K562 (cell line): ENCODE results near the gene LPCAT3. TPM values are rescaled to one million over a fixed set of nuclear protein-coding genes. Genes with fewer than 3 reads are reported as not detected.

Experiments used
- DNMT1 ChIP-seq: fragments of 450-650 bp; IDR thresholded peaks from 2 replicates; pipeline ENCODE4 v1.6.1; 2016; ENCODE audit warnings: antibody characterized with exemption, mild to moderate bottlenecking
- EWSR1 ChIP-seq: fragments of 450-650 bp; IDR thresholded peaks from 2 replicates; pipeline ENCODE4 v1.6.1; 2018; ENCODE audit warnings: borderline replicate concordance, mild to moderate bottlenecking, low read depth, moderate library complexity; ENCODE audit not compliant: partially characterized antibody
- HDAC2 ChIP-seq: fragments of 450-650 bp; IDR thresholded peaks from 2 replicates; pipeline ENCODE4 v1.6.1; 2016; ENCODE audit warnings: mild to moderate bottlenecking
- KAT7 ChIP-seq: sonication (generic); formaldehyde crosslinking; IDR thresholded peaks from 2 replicates; pipeline ENCODE4 v1.8.0; 2022; ENCODE audit warnings: missing genetic modification reagents, mild to moderate bottlenecking, borderline replicate concordance
- NR2F6 ChIP-seq: fragments of 450-650 bp; formaldehyde crosslinking; IDR thresholded peaks from 2 replicates; pipeline ENCODE4 v1.4.0; 2020; ENCODE audit warnings: mild to moderate bottlenecking
- RBM14 ChIP-seq: fragments of 200-400 bp; formaldehyde crosslinking; IDR thresholded peaks from 2 replicates; pipeline ENCODE4 v1.6.1; 2018; ENCODE audit warnings: low read depth, mild to moderate bottlenecking, low read length, moderate library complexity, borderline replicate concordance; ENCODE audit not compliant: insufficient read depth
- SP1 ChIP-seq: sonication (generic); formaldehyde crosslinking; IDR thresholded peaks from 2 replicates; pipeline ENCODE4 v1.8.1; 2022; ENCODE audit warnings: mild to moderate bottlenecking, missing genetic modification reagents
- SRSF9 ChIP-seq: fragments of 200-400 bp; formaldehyde crosslinking; IDR thresholded peaks from 2 replicates; pipeline ENCODE4 v1.6.1; 2017; ENCODE audit warnings: low read depth, low read length, borderline replicate concordance
- YY1 ChIP-seq, 3 experiments: IDR thresholded peaks; 2 replicates each; pipeline ENCODE4 v1.6.1; 2011; ENCODE audit warnings: low read length in 2 of 3, mild to moderate bottlenecking in 2 of 3, moderate library complexity in 2 of 3, borderline replicate concordance in 1 of 3, control low read depth in 1 of 3, low read depth in 1 of 3; ENCODE audit not compliant: insufficient read depth in 3 of 3, insufficient replicate concordance in 2 of 3, control insufficient read depth in 1 of 3, insufficient read length in 1 of 3; ENCODE audit errors: extremely low read depth in 1 of 3
- ZNF146 ChIP-seq: IDR thresholded peaks from one replicate; pipeline ENCODE4 v1.6.1; 2018; ENCODE audit warnings: missing compliant biosample characterization; ENCODE audit not compliant: unreplicated experiment
- ZNF239 ChIP-seq: fragments of 250-450 bp; sonication (Bioruptor Pico); IDR thresholded peaks from 2 replicates; pipeline ENCODE4 v1.4.0; 2020; ENCODE audit warnings: mild to moderate bottlenecking
- ZNF41 ChIP-seq: fragments of 250-450 bp; sonication (Bioruptor Pico); conservative IDR thresholded peaks from 2 replicates; pipeline ENCODE4 v1.4.0; 2020; ENCODE audit warnings: mild to moderate bottlenecking
- polyA plus RNA-seq, 8 experiments: library from polyadenylated mRNA; depleted of rRNA in 4 of 8; stranded (reverse) in 5 of 8; unstranded in 3 of 8; fragments of >200 nt; fragmentation: Nextera tagmentation in 2 of 8; fragmentation: Illumina TruSeq in 1 of 8; extraction: Ambion mirVana in 2 of 8; extraction: Trizol in 1 of 8; gene quantifications; 2 replicates each; pipeline versions ENCODE4 v1.2.1 to v1.2.3, GENCODE V29; 2011 to 2014; ENCODE audit warnings: inconsistent platforms in 1 of 8, missing spikeins in 1 of 8
- total RNA-seq, 7 experiments: library from RNA; depleted of rRNA in 6 of 7; stranded (reverse); fragments of >200 nt in 6 of 7; fragmentation: Illumina TruSeq in 2 of 7; extraction: Trizol in 2 of 7; gene quantifications; 2 replicates each; pipeline versions ENCODE4 v1.2.1 to v1.2.3, GENCODE V29; 2011 to 2021; ENCODE audit warnings: low replicate concordance in 1 of 7
- TF ChIP-seq, protein P1 (sequence below): fragments of 450-650 bp; IDR thresholded peaks from 2 replicates; pipeline ENCODE4 v1.6.1; 2018; ENCODE audit warnings: mild to moderate bottlenecking, low read depth; ENCODE audit not compliant: partially characterized antibody
- TF ChIP-seq, protein P2 (sequence below): fragments of 450-650 bp; formaldehyde crosslinking; IDR thresholded peaks from 2 replicates; pipeline ENCODE4 v1.4.0; 2022; ENCODE audit warnings: mild to moderate bottlenecking, moderate library complexity
- TF ChIP-seq, protein P3 (sequence below), 2 experiments: fragments of 450-650 bp in 1 of 2; IDR thresholded peaks; 2 replicates each; pipeline ENCODE4 v1.6.1; 2011 to 2017; ENCODE audit warnings: low read depth in 2 of 2, antibody characterized with exemption in 1 of 2, borderline replicate concordance in 1 of 2, low read length in 1 of 2, mild to moderate bottlenecking in 1 of 2, mixed read lengths in 1 of 2; ENCODE audit not compliant: control insufficient read depth in 1 of 2
- TF ChIP-seq, protein P4 (sequence below): sonication (generic); formaldehyde crosslinking; IDR thresholded peaks from 2 replicates; pipeline ENCODE4 v1.8.0; 2022; ENCODE audit warnings: mild to moderate bottlenecking, missing genetic modification reagents

Gene LPCAT3
- total and polyA plus RNA-seq, 9 of the 15 experiments (the other 6 are each of a cell fraction or from before 2014, with no cell fraction given), result 4.9 to 52.5 (median 25.3) TPM

DNA sequence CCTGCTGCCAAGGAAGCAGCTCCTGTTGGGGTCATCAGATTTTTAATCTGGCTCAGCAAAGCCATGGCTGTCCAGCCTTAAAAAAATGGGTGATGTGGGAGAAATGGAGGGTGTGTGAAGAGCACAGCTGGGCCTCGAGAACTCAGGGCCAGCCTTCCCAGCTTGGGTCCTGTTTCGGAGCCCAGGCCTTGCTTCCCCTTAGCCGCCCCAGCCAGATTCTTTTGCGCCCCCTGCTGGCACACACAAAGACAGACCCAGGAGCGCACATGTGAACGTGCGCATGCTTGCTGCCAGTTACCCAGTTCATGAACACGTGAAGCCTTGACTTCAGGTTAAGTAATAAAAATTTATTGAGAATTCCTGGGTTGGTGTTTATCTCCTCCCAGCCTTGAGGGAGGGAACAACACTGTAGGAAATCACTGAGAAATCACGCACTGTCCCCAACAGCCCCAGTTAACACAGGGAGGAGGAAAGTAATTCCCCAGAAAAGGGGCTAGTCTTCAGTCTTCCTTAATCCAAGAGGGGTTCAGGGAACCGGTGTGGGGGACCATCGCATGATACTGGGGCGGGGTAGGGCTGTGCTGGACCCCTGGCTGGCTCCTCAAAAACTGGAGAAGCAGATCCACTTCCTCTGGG is 53.1 kb downstream of the LPCAT3 start (continued):
- TF ChIP-seq, protein P1, sequence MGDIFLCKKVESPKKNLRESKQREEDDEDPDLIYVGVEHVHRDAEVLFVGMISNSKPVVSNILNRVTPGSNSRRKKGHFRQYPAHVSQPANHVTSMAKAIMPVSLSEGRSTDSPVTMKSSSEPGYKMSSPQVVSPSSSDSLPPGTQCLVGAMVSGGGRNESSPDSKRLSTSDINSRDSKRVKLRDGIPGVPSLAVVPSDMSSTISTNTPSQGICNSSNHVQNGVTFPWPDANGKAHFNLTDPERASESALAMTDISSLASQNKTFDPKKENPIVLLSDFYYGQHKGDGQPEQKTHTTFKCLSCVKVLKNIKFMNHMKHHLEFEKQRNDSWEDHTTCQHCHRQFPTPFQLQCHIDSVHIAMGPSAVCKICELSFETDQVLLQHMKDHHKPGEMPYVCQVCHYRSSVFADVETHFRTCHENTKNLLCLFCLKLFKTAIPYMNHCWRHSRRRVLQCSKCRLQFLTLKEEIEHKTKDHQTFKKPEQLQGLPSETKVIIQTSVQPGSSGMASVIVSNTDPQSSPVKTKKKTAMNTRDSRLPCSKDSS, result no peak
- TF ChIP-seq SP1 (CRISPR knock-in tag) (peak; percentile 37; the same call in 1 of the 2 replicates), KAT7 (CRISPR knock-in tag) (0 out of 2 replicates have a peak, but pooled peaks have one; percentile 29), HDAC2 (no peak), NR2F6 (CRISPR knock-in tag) (no peak), YY1 (IDR thresholded peaks at IDR 0.05; ENCODE audit: borderline replicate concordance in 1 of 3, control insufficient read depth in 1 of 3, extremely low read depth in 1 of 3, insufficient read depth in 3 of 3, insufficient read length in 1 of 3, insufficient replicate concordance in 2 of 3, low read depth in 1 of 3, low read length in 2 of 3) (peak in 2 of 3 experiments; percentile 23 to 39), DNMT1 (no peak), RBM14 (no peak), ZNF146 (CRISPR knock-in tag) (no peak), SRSF9 (no peak), ZNF41 (CRISPR knock-in tag) (no peak), EWSR1 (no peak), ZNF239 (peak; percentile 58; the same call in 1 of the 2 replicates)
- TF ChIP-seq, protein P2, sequence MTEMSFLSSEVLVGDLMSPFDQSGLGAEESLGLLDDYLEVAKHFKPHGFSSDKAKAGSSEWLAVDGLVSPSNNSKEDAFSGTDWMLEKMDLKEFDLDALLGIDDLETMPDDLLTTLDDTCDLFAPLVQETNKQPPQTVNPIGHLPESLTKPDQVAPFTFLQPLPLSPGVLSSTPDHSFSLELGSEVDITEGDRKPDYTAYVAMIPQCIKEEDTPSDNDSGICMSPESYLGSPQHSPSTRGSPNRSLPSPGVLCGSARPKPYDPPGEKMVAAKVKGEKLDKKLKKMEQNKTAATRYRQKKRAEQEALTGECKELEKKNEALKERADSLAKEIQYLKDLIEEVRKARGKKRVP (CRISPR knock-in tag), result peak; percentile 44; the same call in 1 of the 2 replicates
- TF ChIP-seq, protein P3, sequence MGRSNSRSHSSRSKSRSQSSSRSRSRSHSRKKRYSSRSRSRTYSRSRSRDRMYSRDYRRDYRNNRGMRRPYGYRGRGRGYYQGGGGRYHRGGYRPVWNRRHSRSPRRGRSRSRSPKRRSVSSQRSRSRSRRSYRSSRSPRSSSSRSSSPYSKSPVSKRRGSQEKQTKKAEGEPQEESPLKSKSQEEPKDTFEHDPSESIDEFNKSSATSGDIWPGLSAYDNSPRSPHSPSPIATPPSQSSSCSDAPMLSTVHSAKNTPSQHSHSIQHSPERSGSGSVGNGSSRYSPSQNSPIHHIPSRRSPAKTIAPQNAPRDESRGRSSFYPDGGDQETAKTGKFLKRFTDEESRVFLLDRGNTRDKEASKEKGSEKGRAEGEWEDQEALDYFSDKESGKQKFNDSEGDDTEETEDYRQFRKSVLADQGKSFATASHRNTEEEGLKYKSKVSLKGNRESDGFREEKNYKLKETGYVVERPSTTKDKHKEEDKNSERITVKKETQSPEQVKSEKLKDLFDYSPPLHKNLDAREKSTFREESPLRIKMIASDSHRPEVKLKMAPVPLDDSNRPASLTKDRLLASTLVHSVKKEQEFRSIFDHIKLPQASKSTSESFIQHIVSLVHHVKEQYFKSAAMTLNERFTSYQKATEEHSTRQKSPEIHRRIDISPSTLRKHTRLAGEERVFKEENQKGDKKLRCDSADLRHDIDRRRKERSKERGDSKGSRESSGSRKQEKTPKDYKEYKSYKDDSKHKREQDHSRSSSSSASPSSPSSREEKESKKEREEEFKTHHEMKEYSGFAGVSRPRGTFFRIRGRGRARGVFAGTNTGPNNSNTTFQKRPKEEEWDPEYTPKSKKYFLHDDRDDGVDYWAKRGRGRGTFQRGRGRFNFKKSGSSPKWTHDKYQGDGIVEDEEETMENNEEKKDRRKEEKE (IDR thresholded peaks at IDR 0.05; ENCODE audit: borderline replicate concordance in 1 of 2, control insufficient read depth in 1 of 2, low read depth in 2 of 2, low read length in 1 of 2), result no peak
- TF ChIP-seq, protein P4, sequence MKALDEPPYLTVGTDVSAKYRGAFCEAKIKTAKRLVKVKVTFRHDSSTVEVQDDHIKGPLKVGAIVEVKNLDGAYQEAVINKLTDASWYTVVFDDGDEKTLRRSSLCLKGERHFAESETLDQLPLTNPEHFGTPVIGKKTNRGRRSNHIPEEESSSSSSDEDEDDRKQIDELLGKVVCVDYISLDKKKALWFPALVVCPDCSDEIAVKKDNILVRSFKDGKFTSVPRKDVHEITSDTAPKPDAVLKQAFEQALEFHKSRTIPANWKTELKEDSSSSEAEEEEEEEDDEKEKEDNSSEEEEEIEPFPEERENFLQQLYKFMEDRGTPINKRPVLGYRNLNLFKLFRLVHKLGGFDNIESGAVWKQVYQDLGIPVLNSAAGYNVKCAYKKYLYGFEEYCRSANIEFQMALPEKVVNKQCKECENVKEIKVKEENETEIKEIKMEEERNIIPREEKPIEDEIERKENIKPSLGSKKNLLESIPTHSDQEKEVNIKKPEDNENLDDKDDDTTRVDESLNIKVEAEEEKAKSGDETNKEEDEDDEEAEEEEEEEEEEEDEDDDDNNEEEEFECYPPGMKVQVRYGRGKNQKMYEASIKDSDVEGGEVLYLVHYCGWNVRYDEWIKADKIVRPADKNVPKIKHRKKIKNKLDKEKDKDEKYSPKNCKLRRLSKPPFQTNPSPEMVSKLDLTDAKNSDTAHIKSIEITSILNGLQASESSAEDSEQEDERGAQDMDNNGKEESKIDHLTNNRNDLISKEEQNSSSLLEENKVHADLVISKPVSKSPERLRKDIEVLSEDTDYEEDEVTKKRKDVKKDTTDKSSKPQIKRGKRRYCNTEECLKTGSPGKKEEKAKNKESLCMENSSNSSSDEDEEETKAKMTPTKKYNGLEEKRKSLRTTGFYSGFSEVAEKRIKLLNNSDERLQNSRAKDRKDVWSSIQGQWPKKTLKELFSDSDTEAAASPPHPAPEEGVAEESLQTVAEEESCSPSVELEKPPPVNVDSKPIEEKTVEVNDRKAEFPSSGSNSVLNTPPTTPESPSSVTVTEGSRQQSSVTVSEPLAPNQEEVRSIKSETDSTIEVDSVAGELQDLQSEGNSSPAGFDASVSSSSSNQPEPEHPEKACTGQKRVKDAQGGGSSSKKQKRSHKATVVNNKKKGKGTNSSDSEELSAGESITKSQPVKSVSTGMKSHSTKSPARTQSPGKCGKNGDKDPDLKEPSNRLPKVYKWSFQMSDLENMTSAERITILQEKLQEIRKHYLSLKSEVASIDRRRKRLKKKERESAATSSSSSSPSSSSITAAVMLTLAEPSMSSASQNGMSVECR, result 0 out of 2 replicates have a peak, but pooled peaks have one; percentile 32
